Right renal cortex interstitium (tissue), 3 donors: ENCODE data around the gene C4orf50. TPM values are rescaled to one million over a fixed set of nuclear protein-coding genes. Genes with fewer than 3 reads are reported as not detected.
"Not testable (repeated sequence)": the region's sequence is repeated elsewhere in the genome, so short reads cannot be mapped to it uniquely, and the experiment has no call there.

Experiments
- DNase-seq, 3 donors: peaks; one replicate each; pipeline ENCODE4 v3.0.0-alpha.2; 2013; ENCODE audit warnings: low read depth in 3 of 3, low spot score in 2 of 3
- polyA plus RNA-seq, 3 donors: library from polyadenylated mRNA; unstranded; fragments of 120-200 nt; gene quantifications; one replicate each; pipeline ENCODE4 v1.2.1, GENCODE V29; 2013; ENCODE audit not compliant: insufficient read length in 3 of 3

Gene C4orf50
- polyA plus RNA-seq, 3 donors, result 0.01 TPM; not detected in 1

DNA sequence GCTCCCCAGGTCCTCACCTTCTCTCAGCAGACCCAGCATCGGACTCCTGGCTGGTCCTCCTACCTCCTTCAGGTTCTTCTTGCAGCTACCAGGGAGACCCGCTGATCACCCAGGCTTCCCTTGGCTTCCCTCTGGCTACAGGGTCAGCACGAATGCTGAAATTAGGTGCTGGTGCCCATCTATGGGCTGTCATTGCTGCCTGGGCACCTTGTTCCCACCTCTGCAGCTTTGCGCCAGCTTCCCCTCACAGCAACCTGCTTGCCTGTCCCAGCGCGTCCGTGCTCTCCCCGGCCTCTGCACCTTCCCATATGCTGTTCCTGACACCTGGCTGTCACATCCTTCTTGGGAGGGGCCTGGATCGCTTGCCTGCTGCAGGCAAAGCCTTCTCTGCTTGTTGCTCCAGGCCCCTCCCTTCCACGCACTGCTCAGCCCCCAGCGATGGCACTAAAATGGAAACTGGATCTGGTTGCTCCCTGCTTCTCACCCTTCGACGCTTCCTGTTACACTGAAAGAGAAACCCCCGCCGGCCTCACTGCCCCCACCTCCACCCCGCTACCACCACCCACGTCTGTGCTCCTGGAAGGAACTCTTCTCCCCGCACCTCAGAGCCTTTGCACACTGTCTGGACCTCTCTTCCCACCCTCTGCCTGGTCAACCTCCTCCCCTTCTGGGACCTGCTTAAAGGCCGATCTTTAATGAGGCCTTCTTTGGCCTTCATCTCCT lies 22.2 kb downstream of the C4orf50 start:
- no peak for DNase-seq

- no peak for DNase-seq
Measured at GRCh38 chr4:5993876-5994811, 24.1 kb downstream of the C4orf50 start.

DNA sequence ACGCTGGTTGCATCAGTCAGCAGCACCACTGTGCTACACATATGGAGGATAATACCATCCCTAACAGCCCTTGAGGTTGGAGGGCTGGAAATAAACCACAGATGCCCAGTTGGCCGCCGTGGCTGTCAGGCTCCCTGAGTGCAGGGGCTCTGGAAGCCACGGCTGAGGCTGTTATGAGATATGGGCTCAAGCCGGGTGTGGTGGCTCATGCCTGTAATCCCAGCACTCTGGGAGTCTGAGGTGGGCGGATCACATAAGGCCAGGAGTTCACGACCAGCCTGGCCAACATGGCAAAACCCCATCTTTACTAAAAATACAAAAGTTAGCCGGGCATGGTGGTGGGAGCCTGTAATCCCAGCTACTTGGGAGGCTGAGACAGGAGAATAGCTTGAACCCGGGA lies 24.9 kb downstream of the C4orf50 start:
- not testable (repeated sequence) for DNase-seq

- DNase-seq, result no peak
Measured at GRCh38 chr4:5992828-5993321, 25.4 kb downstream of the C4orf50 start.

DNA sequence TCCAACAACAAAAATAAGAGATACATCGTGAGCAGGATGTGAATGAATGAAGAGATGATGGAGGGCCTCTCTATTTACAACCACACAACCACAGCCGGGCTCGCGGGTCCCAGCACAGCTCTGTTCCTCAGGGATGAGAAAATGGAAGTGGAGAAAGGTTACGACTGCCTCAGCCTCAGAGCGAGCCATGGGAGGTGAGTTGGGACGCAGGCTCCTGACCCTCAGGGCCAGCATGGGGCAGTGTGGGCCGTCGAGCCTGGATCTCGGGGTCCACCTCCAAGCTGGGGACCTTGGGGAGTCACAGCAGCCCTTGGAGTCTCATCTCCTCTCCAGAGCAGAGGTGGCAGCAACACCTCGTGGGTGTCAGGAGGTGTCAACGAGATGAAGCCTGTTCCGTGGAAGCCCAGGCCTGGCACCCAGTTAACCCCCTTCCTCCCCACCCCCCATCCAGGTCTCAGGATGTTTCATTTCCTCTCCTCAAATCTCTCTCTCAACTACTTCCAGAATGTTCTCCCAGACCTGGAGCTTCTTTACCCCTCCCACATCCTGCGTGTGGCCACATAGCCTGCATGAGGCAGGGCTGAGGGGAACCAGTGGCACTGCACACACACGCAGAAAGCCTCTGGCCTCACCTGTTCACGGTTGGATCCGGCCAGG lies 25.9 kb downstream of the C4orf50 start:
- DNase-seq, result no peak

DNA sequence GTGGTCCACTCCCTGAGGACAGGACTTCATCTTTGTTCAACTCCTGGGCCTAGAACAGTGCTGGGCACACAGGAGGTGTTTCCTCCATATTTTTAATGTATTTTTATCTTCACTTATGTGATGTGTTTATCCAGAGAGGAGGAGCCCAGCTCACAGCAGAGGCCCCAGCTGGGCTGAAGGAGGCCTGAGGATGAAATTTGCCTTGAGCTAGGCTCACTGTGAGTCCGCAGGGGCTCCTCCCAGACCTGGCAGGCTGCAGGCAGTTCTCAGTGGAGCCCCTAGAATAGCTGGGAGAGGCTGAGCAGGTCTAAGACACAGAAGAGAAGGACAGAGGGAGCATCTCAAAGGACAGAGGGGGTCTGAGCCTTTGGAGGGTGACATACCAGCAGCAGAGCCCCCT lies 26.8 kb downstream of the C4orf50 start:
- DNase-seq, result no peak

- DNase-seq, result no peak
Measured at GRCh38 chr4:5990446-5991160, 27.6 kb downstream of the C4orf50 start.

DNA sequence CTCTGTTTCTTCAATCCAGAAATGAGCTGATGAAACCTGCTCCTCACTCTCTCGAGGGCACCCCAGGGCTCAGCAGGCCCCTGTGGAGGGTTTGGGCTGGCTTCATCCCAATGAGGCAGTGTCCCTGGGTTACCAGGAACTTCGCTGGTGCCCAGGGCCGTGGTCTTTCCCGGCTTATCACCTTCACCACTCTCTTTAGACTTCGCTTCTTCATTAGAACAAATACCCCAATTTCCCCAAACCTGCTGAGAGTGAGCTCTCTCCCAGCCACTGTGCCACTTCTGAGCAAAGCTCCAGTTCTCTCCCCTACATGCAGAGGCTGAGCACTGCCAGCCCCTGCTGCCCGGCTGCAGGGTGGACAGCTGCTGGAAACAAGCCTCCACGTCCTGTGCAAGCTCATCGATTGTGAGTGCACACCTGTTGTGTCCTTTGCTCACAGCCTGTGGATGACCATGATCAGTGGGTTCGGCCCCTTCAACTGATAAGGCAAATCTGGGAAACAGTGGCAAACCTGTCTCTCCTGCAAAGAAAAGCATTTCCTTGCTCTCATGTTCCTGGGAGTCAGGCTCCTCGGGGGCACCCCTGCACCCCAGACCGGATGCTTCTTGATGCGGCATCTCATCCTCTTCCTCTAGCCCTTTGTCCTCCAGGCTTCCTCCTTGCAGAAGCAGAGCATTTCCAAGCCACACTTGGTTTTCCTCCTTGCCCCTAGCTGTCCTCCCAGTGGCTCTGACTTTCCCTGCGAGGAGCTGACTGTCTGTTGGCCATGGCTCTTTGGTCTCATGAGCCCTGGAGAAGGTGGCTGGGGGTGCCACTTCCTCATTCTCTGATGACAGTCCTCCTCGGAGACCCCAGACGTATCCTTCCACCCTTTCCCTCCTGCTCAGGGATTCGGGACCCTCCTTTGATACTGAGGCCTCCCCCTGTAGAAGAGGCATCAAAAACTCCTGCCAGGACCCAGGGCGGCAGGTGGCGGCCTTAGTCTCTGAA lies 28.7 kb downstream of the C4orf50 start:
- DNase-seq, result no peak

DNA sequence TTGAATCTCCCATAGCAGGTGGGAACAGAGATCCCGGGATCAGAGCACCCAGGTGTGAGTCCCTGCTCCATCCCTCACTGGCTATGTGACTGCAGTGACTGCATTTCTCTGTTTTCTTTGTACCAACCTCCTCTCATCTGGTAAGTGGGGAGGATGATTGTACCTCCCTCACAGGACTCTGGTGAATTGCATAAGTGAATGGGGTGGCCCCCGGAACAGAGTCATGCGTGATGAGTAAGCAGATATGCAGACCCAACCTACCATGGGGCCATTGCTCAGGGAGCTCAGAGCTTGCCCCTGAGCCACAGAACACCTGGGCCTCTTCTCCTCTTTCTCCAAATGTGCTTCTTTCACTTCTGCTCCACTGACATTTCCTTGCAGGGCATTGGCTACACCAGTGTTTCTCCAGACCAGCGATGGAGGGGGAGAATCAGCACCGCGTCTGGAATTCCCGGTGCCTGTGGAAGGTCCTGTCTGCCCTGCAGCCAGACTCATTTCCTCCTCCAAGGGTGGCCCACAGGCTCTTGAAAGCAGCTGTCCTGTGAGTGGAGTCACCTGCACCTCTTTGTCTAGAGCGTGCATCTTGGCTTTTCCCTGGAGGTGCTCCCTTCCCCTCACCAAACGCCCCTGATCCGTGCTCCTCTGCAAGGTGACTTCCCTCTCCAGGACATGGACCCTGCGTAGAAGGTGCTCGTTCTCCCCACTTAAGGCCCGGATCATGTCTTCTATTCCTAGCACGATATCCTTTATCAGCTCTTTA lies 30.0 kb downstream of the C4orf50 start:
- no peak for DNase-seq

DNA sequence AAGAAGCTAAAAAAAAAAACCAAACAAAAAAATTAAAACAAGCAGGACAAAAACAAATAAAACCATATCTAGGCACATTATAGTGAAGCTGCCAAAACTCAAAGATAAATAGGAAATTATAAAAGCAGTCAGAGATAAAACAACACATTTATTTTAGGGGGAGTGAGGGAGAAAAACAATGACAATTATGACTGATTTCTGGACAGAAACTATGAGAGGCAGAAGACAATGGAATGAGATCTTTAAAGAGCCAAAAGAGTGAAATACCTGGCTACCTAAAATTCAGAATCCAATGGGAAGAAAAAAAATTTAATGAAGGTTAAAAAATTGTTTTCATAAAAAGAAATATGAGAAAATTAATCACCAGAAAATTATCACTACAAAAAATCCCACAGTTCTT lies 33.4 kb downstream of the C4orf50 start:
- no peak for DNase-seq

DNA sequence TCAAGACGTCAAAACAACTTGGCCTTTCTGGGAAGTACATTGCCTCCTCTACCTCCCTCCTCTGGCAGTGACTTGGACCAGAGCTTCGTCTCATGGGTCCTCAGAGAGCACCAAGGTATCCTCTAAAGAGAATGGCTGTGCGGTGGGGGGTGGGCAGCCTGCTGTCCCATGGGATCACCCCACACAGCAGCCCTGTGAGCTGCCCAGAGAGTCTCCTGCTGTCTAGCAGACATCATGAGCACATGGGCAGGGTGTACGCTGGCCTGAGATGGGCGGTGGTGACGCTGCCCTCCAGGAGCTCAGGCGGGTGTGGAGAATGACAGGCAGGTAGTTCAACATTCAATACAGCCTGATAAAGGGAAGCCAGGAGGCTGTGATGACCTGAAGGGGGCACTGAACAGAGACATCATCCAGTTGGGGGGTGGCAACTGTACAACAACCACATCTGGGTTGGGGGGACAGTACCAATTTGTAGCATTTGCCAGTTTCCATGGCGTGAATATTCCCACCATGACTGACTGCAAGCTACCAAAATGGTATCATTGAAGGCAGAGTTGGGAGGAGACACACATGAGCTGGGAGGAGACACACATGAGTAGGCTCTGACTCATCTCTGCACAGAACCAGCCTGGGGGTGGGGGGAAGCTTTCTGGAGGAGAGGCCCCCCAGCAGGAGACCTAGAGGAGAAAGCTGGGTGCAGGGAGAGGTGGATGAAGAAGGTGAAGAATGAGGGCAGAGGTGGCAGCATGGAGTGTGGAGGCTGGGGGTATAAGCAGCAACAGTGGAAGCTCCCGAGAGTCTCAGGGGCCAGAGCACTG lies 35.9 kb downstream of the C4orf50 start:
- no peak for DNase-seq

DNA sequence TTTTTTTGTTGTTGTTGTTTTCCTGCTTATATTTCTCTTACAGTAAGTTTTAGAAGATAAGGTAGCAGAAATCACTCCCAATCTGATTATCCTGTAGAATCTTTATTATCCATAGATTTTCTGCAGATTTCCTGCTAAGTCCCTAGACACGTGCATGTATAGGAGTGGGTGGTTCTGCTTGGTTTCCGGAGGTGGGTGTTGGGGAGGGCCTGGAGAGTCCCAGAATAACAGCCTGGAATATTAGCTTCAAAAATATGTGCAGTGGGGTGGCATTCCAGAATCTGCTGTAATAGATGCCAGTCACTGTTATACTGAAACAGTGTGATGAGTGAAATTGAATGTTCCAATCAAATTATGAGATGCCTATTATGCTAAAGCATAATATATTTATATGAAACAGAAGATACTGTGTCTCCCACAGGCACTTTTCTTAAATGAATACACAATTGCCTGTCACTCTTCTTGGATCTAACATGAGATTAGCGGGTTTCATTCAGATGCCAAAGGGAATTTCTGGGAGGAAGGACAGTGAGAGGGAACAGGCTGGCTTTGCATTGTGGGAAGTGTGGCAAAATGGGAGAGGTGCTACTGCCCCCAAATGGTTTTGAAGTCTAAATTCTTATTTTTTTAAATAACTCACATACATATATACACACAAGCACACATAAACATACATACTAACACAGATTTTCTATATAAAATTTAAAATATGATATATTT lies 37.6 kb downstream of the C4orf50 start:
- DNase-seq, result no peak

DNA sequence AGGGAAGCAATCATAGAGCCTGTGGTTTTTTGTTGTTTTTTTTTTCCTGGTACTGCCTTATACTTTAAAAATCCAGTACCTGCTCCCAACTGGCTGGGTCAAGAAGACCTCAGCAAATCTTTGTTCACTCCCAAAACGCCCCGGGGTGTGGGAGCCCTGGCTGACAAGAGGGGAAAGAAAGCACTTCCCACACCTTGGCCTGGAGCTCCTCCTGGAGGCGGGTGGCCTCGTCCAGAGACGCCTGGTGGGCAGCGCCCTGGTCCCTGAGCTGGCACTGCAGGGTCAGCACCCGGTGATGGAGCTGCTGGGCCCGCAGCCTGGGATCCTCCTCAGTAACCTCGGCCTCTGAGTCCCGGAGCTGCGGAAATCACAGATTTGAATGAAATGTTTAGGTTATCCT lies 38.2 kb downstream of the C4orf50 start:
- no peak for DNase-seq

DNA sequence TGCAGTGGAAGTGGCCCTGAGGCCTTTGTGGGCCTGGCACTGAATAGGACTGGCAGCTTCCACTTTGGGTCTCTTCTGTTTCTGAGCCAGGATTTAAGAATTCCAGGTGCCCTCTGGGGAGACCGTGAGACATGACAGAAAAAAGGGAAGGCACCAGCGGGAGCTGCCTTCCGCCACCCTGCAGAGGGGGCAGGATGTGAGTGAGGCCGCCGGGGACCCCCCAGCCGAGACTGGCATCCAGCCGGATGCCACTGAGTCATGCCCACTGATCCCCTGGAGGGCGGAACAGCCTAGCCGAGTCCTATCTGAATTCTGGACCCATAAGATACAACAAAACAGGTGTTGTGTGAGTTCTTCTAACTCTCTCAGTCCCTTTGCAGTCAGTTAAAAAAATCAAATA lies 41.3 kb downstream of the C4orf50 start:
- no peak for DNase-seq

- no peak for DNase-seq
Measured at GRCh38 chr4:5976431-5976830, 41.8 kb downstream of the C4orf50 start.

DNA sequence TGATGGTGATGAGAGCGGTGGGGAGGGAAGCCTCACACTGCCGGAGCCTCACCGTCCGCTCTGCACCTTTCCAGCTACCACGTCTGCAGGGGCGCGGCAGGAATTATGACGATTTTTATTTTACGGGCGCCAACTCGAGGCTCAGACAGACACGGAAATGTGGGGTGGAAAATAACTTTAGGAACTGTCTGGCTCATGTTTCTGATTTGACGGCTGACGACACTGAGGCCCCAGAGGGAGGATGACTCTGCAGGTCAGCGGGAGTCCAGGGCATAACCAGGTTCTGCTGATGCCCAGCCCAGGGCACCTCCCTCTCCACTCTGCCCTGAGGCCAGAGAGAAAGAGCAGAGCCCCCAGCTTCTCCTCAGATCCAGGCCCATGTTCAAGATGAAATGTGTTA lies 43.9 kb downstream of the C4orf50 start:
- DNase-seq, result no peak
